Fibroblast of the conjunctiva (primary cell): ENCODE data around the gene TRIM60.
"Not testable (repeated sequence)": the region's sequence is repeated elsewhere in the genome, so short reads cannot be mapped to it uniquely, and the experiment has no call there.

Experiments
- DNase-seq: peaks from one replicate; pipeline ENCODE4 v3.0.0-alpha.2; 2010; ENCODE audit warnings: low read depth

Gene TRIM60

DNA sequence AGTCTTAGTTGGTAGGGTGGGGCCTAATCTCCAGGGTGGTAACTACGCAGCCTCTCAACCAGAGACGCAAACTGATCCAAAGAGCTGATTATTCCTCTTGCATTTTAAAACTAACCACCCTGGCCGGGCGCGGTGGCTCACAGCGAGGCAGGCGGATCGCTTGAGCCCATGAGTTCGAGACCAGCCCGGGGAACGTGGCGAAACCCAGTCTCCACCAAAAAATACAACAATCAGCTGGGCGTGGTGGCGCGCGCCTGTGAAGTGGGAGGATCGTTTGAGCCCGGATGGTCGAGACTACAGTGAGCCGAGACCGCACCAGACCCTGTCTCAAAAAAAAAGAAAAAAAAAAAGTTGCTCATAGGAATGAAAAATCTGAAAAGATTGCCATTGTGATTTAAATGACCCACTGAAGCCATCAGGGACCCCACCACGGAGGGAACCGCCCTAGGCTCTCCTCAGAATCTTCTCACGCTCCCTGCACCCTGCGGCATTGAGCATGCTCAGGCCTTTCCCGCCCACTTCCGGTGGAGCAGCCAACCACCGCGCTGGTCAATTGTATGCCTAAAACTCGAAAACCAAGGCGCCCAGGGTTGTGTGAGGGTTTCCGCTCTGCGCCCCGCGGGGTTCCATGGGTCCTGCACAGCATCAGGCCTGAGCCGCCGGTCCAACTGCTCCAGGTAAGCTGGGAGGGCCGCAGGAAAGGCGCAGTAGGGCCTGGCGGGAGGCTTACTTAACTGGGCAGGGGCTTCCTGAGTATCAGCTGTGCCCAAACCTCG lies at the start of gene TRIM60:
TSS of gene TRIM60 (plus strand) at position 564 of the 776 bp plus-strand sequence. CDS start 8,074 bp downstream, outside the sequence.
- no peak for DNase-seq

DNA sequence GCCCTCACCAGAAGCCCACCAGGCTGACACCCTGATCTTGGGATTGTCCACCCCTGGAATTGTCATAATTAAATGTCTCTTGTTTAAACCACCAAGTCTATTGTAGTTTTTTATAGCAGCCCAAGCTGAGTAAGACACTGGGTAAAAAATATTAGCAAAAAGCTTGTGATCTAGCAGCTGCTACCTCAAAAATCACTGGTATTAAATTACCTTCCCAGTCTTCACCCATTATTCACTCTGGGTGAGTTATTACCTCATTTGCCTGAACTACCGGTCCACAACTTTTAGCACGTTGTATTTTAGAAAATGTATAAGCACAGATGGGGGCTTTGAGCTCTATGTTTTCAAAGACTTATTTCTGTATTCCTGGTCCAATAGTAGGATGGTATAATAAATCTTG lies 42.3 kb upstream of the TRIM60 start:
- DNase-seq = no peak

DNA sequence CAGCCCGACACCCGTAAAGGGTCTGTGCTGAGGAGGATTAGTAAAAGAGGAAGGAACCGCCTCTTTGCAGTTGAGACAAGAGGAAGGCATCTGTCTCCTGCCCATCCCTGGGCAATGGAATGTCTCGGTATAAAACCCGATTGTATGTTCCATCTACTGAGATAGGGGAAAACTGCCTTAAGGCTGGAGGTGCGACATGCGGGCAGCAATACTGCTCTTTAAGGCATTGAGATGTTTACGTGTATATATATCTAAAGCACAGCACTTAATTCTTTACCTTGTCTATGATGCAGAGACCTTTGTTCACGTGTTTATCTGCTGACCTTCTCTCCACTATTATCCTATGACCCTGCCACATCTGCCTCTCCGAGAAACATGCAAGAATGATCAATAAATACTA lies 41.0 kb upstream of the TRIM60 start:
- not testable (repeated sequence) for DNase-seq

DNA sequence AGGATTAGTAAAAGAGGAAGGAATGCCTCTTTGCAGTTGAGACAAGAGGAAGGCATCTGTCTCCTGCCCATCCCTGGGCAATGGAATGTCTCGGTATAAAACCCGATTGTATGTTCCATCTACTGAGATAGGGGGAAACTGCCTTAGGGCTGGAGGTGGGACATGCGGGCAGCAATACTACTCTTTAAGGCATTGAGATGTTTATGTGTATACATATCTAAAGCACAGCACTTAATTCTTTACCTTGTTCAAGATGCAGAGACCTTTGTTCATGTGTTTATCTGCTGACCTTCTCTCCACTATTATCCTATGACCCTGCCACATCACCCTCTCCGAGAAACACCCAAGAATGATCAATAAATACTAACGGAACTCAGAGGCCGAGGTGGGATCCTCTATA lies 35.7 kb upstream of the TRIM60 start:
- not testable (repeated sequence) for DNase-seq

DNA sequence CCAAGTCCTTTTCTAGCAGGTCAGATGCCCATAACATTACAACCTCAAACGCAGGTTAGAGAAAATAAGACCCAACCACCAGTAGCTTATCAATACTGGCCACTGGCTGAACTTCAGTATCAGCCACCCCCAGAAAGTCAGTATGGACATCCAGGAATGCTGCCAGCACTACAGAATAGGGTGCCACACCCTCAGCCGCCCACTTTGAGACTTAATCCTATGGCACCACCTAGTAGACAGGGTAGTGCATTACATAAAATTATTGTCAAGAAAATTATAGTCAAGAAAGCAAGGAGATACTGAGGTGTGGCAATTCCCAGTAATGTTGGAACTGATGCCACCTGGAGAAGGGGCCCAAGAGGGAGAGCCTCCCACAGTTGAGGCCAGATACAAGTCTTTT lies 34.5 kb upstream of the TRIM60 start:
- DNase-seq = no peak

DNA sequence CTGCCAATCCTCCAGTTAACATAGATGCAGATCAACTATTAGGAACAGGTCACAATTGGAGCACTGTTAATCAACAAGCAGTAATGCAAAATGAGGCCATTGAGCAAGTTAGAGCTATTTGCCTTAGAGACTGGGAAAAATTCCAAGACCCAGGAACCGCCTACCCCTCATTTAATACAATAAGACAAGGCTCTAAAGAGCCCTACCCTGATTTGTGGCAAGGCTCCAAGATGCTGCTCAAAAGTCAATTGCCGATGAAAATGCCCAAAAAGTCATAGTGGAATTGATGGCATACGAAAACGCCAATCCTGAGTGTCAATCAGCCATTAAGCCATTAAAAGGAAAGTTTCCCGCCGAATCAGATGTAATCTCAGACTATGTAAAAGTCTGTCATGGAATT lies 33.9 kb upstream of the TRIM60 start:
- DNase-seq = no peak

DNA sequence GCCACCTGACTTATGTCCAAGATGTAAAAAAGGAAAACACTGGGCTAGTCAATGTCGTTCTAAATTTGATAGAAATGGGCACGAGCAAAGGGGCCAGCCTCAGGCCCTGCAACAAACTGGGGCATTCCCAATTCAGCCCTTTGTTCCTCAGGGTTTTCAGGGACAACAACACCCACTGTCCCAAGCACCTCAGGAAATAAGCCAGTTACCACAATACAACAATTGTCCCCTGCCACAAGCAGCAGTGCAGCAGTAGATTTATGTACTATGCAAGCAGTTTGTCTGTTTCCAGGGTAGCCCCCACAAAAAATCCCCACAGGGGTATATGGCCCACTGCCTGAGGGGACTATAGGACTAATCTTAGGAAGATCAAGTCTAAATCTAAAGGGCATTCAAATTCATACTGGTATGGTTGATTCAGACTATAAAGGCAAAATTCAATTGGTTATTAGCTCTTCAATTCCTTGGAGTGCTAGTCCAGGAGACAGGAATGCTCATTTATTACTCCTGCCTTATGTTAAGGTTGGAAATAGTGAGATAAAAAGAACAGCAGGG lies 33.2 kb upstream of the TRIM60 start:
- not testable (repeated sequence) for DNase-seq

DNA sequence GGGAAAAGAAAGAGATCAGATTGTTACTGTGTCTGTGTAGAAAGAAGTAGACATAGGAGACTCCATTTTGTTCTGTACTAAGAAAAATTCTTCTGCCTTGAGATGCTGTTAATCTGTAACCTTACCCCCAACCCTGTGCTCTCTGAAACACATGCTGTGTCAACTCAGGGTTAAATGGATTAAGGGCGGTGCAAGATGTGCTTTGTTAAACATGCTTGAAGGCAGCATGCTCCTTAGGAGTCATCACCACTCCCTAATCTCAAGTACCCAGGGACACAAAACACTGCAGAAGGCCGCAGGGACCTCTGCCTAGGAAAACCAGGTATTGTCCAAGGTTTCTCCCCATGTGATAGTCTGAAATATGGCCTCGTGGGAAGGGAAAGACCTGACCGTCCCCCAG lies 29.8 kb upstream of the TRIM60 start:
- not testable (repeated sequence) for DNase-seq

DNA sequence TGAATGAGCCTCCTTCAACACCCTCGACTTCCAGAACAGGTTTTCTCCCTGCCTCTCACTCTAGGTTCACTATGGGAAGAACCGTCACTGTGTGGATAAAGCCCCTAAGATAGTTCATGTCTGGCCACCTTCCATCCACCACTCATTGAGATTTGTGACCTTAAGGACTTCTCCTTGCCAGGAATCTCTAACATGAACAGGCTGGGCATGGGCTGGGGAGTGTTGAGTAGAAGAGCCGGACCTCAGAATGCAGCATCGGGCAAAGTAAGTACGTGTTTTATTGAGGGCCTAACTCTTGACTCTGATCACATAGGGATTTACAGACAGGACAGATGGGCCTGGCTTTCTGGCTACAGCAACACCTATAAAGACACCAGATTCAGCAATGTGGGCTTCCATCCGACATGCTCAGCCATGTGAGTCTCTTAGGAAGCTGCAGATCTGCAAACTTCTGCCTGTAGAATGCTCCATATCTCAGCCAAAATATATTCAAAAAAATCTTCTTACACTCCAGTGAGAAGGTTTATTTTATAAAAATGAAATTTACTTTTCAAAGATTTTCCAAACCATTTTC lies 26.4 kb upstream of the TRIM60 start:
- no peak for DNase-seq

DNA sequence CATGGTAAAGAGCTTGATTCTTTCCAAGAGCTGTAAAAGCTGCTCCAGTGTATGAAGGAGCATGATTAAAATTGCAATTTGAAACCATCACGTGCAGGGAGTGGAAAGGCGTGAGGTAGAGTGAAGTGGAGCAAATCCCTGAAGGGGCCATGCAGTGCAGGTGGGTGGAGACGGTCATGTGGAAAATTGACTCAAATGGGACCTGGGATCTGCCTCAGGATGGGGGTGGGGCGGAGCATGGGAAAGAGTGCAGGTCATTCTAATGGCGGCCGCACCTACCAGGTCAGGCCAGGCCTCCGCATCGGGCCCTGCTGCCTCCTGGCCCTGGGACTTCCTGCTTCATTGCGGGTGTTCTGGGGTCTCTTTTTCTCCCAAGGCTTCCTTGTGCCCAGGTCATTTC lies 25.3 kb upstream of the TRIM60 start:
- DNase-seq = no peak

DNA sequence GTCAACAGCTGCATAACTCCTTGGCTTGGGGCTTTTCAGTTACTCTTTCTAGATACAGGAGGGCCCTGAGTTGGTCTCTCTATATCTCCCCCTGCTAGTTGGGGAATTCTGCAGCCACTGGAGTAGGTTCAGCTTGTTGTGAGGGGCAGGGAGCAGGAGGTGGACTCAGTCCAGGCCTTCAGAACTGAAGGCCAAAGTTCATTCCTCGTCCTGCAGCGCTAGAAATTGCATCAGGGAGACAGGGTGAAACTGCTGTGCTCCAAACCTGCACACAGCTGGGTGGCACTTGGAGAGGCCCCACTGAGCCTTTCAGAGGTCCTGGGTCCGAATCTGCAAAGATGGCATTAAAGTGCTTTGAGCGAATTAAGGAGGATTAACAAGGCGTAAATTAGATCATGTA lies 24.9 kb upstream of the TRIM60 start:
- DNase-seq = no peak

DNA sequence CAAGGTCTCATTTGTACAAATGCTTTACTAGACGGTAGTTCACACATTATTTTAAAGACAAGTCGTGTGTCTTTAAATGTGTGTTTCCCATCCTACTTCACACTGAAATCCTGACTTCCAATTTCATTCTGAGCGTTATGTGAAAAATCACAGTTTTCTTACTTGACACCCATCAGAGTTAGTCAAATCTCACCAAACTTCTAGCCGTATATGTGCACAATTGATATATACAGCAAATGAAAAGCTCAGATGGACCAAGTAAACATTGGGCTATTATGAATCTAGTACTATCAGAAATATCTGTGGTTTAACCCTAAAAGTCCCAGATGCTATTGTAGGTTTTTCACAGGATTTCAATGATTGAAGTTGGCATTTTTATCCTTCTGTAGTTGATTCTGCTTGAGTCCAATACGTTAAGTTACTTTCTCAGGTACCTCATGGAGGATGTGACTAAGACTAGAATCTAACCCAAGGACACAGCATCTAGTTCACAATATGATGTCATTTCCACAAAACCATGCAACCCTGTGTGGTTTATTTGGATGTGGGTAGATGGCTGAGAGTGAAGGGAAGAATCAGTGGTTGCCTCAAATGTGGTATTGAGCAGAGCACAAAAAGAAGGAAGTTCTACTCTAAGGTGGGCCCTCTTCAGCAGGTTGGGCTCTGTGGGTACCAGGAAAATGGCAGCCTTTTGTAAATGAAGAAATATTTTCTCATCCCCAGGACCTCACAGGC lies 22.1 kb upstream of the TRIM60 start:
- DNase-seq = no peak

DNA sequence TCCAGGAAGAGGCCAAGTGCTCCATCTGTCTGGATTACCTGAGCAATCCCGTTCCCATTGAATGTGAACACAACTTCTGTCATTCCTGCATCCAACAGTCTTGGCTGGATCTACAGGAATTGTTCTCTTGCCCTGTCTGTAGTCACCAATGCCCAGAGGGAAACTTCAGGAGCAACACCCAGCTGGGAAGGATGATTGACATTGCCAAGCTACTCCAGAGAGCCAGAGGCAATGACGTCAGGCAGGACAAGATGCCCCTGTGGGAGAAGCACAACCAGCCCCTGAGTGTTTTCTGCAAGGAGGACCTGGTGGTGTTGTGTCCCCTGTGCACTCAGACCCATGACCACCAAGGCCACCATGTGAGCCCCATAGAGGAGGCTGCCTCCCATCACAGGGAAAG lies 21.3 kb upstream of the TRIM60 start:
- no peak for DNase-seq

DNA sequence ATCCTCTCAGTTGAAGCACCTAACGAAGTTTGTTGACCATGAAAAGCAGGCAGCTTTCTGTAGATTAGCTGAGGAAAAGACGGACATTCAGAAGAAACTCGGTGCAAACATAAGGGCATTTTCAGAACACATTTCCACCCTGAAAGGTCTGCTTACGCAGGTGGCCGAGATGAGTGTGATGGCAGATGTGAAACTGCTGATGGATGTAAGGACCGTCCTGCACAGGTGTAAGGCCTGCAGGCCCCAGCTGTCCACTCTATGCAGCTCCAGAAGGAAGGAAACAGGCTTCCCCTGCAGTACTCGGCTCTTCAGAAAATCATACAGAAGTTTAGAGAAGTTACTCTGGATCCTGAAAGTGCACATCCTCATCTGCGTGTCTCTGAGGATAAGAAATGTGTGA lies 20.8 kb upstream of the TRIM60 start:
- no peak for DNase-seq

DNA sequence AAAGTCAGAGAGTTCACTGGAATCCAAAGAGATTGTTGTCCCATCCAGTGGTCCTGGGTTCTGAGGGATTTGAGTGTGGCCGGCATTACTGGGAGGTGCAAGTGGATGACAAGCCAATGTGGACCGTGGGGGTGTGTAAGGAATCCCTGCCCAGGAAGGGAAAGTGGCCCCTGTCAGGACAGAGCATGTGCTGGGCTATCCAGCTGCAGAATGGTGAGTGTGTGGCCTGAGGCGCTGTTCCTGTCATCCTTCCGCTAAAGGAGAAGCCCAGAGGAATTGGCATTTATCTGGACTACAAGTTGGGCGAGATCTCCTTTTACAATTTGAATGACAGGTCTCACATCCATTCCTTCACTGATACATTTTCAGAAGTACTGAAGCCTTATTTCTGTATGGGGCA lies 20.4 kb upstream of the TRIM60 start:
- no peak for DNase-seq

DNA sequence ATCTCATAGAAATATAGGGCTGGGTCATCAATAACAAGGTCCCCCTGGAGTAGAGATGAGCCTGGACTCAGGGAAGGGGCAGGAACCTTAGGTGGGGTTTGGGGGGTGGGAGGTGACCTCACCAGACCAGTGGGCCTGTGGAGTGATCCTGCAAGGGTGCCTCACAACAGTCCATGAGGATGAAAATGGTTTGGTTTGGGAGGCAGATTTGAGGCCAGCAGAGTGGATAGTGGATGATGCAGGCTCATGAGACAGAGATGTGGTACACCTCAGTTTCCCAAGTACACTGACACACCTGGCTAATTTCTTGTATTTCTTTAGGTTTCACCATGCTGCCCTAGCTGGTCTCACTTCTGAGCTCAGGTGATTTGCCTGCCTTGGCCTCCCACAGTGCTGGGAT lies 18.1 kb upstream of the TRIM60 start:
- DNase-seq = no peak

DNA sequence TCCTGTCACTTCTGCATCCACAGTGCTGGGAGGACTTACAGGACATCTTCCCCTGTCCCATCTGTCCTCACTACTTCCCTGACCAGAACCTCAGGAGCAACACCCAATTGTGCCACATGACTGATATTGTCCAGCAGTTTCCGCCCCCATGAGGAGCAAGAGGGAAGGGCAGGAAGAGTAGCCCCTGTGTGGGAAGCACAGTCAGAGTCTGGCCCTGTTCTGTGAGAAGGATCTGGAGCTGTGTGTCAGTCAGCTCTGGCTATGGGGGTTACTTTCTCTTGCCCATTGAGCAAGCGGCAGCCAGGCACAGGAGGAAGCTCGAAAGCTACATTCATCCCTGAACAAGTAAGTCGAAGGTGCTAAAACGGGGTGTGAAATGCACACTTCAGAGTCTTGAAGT lies 14.8 kb upstream of the TRIM60 start:
- no peak for DNase-seq

DNA sequence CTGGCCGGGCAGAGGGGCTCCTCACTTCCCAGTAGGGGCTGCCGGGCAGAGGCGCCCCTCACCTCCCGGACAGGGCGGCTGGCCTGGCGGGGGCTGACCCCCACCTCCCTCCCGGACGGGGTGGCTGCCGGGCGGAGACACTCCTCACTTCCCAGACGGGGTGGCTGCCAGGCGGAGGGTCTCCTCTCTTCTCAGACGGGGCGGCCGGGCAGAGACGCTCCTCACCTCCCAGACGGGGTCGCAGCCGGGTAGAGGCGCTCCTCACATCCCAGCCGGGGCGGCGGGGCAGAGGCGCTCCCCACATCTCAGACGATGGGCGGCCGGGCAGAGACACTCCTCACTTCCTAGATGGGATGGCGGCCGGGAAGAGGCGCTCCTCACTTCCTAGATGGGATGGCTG lies 11.8 kb upstream of the TRIM60 start:
- DNase-seq = not testable (repeated sequence)

DNA sequence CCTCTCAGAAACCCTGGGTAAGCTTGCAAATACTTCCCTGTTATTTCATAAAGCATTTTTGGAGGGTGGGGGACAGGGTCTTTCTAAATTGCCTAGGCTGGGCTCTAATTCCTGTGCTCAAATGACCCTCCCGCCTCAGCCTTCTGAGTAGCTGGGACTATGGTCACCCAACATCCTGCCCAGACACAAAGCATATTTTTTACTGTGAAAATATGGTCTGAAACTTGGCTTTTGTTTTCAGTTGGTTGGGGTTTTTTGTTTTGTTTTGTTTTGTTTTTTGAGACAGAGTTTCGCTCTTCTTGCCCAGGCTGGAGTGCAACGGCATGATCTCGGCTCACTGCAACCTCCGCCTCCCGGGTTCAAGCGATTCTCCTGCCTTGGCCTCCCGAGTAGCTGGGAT lies 6.0 kb upstream of the TRIM60 start:
- DNase-seq = not testable (repeated sequence)

DNA sequence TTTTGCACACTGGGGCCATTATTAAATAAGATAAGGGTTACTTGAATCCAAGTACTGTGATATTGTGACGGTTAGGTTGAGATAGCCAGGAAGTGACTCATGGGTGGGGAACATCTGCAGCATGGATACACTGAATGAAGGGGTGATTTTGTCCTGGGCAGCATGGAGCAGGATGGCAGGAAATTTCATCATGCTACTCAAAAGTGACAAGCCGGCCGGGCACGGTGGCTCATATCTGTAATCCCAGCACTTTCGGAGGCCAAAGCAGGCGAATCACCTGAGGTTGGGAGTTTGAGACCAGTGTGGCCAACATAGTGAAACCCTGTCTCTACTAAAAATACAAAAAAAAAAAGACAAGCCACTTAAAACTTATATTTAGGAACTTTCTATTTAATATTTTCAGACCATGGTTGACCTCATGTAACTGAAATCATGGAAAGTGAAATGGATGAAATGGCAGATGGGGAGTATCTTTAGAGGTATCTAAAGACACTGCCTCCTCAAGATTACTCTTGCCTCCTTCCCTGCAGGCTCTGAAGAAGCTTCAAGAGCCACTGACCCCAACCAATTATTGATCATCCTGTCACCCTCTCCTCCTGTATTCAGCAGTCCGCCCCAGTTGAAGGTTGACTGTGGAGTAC lies 3.9 kb upstream of the TRIM60 start:
- DNase-seq = no peak

DNA sequence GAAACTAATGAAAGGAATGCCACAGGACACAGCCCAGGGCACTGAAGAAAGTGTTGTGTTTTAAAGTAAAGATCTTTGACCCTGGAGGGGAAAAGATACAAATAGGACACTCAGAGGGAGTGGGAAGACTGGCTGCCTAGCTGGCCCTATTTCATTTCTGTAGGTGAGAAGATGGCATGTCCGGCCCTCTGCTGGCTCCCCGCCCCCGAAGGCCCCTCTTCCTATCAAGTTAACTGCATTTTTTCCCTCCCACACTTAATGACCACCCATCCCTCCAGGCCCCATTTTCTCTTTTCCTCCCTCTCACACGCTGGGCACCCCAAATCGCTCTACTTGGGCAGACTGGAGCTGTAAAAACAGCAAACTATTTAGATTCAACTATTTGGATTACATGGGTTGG lies 16.4 kb downstream of the TRIM60 start:
- DNase-seq = no peak

DNA sequence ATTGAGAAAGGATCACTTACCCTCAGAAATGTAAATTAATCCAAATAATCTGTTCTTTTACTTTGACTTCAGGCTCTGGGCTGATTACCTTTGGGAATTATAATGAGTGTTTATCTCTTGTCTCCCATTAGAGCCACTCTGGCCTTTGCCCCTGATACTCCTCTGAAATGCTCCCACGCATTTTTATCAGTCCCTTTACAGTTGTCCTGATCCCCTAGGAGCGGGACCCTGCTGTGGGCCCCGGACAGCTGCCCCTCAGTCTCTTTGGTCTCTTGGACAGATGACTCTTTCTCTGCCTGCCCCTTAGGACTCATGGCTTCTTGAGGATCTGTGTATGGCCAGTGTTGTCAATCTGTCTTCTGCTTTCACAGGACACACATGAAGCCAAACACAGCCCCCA lies 20.8 kb downstream of the TRIM60 start:
- no peak for DNase-seq

DNA sequence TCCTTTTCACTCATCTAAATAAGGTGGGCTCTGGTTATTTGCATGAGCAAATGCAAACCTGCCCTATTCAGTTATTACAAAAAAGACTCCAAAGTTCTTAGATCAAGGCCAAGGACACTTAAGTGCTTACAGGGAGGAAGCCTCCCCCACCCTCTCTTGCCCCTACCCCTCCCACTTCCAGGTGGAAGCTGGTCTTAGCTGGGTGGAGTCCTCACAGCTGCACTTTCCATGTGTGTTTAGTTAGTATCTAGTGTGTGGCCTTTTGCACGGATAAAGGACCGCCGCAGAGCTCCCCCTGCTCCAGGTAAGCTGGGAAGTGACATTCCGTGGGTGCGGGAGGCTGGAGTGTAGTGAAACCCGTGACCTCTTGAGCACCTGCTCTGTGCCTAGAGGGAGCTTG lies 21.8 kb downstream of the TRIM60 start, which contains the start of gene TRIM75:
TSS of gene TRIM75 (plus strand) at position 222 of the 400 bp plus-strand sequence. CDS start 5,282 bp downstream, outside the sequence.
- no peak for DNase-seq
